SK-N-SH (cell line): ENCODE measurements around the gene TCF7L2. TPM values are rescaled to one million over a fixed set of nuclear protein-coding genes. Genes with fewer than 3 reads are reported as not detected.

ENCODE experiments used
- CTCF ChIA-PET: fragments of 300-600, 350-600 bp; formaldehyde crosslinking; extraction: SDS; loops from one replicate; lab custom pipeline; 2021; lab: Yijun Ruan, JAX
- POLR2A ChIA-PET: fragments of 350-600 bp; sonication (Branson Sonifier 250); formaldehyde crosslinking; extraction: SDS; loops from one replicate; lab custom pipeline; 2020; ENCODE audit warnings: antibody characterized with exemption, inconsistent platforms; lab: Yijun Ruan, JAX
- DNase-seq: peaks from one replicate; pipeline ENCODE4 v3.0.0; 2012
- H2AFZ ChIP-seq: fragments of 200-600 bp; sonication (generic); 2 replicates; pipeline ENCODE4 v1.8.1; 2016; ENCODE audit warnings: antibody characterized with exemption, mild to moderate bottlenecking, low read depth
- H3F3A ChIP-seq: fragments of 200-600 bp; sonication (generic); replicated peaks from 2 replicates; pipeline ENCODE3; 2016; ENCODE audit warnings: antibody characterized with exemption, mild to moderate bottlenecking; ENCODE audit not compliant: insufficient read depth
- H3K27ac ChIP-seq, 2 experiments: fragments of 200-500 bp in 1 of 2; fragments of 200-600 bp in 1 of 2; sonication (Bioruptor generic) in 1 of 2; sonication (generic), shearing (Covaris generic) in 1 of 2; 2 replicates each; pipeline versions ENCODE4 v1.5.1 to v1.6.1; 2014 to 2016; ENCODE audit warnings: low read depth in 2 of 2, inconsistent platforms in 1 of 2, low read length in 1 of 2, mild to moderate bottlenecking in 1 of 2, mixed read lengths in 1 of 2
- H3K27me3 ChIP-seq: fragments of 200-600 bp; sonication (generic), shearing (Covaris generic); 2 replicates; pipeline ENCODE4 v1.6.1; 2016; ENCODE audit warnings: mixed run types; ENCODE audit not compliant: insufficient read depth
- H3K36me3 ChIP-seq, 2 experiments: fragments of 200-500 bp in 1 of 2; fragments of 200-600 bp in 1 of 2; sonication (Bioruptor generic) in 1 of 2; sonication (generic) in 1 of 2; replicated peaks in 1 of 2; 2 replicates each; pipeline versions ENCODE3 to v1.5.1; 2014 to 2016; ENCODE audit warnings: low read length in 1 of 2, mild to moderate bottlenecking in 1 of 2; ENCODE audit not compliant: insufficient read depth in 2 of 2, control insufficient read depth in 1 of 2
- H3K4me1 ChIP-seq, 2 experiments: fragments of 200-500 bp in 1 of 2; fragments of 200-600 bp in 1 of 2; sonication (Bioruptor generic) in 1 of 2; sonication (generic), shearing (Covaris generic) in 1 of 2; 2 replicates each; pipeline versions ENCODE4 v1.5.1 to v1.6.1; 2014 to 2016; ENCODE audit warnings: low read depth in 1 of 2, low read length in 1 of 2, mixed run types in 1 of 2; ENCODE audit not compliant: insufficient read depth in 2 of 2, control insufficient read depth in 1 of 2
- H3K4me2 ChIP-seq: fragments of 200-600 bp; sonication (generic), shearing (Covaris generic); 2 replicates; pipeline ENCODE4 v1.6.1; 2017; ENCODE audit warnings: mixed run types
- H3K4me3 ChIP-seq, 2 experiments: fragments of 200-500 bp in 1 of 2; fragments of 200-600 bp in 1 of 2; sonication (Bioruptor generic) in 1 of 2; sonication (generic), shearing (Covaris generic) in 1 of 2; 2 replicates each; pipeline versions ENCODE4 v1.5.1 to v1.8.1; 2014 to 2016; ENCODE audit warnings: low read depth in 2 of 2, inconsistent platforms in 1 of 2, low read length in 1 of 2, mild to moderate bottlenecking in 1 of 2, mixed read lengths in 1 of 2, moderate library complexity in 1 of 2
- H3K79me2 ChIP-seq: fragments of 200-600 bp; sonication (generic); 2 replicates; pipeline ENCODE4 v1.8.1; 2017; ENCODE audit warnings: mild to moderate bottlenecking; ENCODE audit not compliant: insufficient read depth
- H3K9ac ChIP-seq: fragments of 200-600 bp; sonication (generic); 2 replicates; pipeline ENCODE4 v1.6.1; 2017; ENCODE audit warnings: mixed run types
- H3K9me2 ChIP-seq: fragments of 200-600 bp; sonication (generic); 2 replicates; pipeline ENCODE4 v1.6.1; 2017; ENCODE audit warnings: mixed run types
- H3K9me3 ChIP-seq: fragments of 200-600 bp; sonication (generic); 2 replicates; pipeline ENCODE4 v1.6.1; 2017; ENCODE audit warnings: mixed run types, mild to moderate bottlenecking, moderate library complexity
- H4K20me1 ChIP-seq: fragments of 200-600 bp; sonication (generic); 2 replicates; pipeline ENCODE4 v1.6.1; 2017; ENCODE audit warnings: mild to moderate bottlenecking, mixed run types; ENCODE audit not compliant: insufficient read depth
- CHD2 ChIP-seq: fragments of 150-350 bp; IDR thresholded peaks from 2 replicates; pipeline ENCODE4 v1.6.1; 2018; ENCODE audit warnings: low read length; ENCODE audit not compliant: partially characterized antibody
- ELF1 ChIP-seq: IDR thresholded peaks from 2 replicates; pipeline ENCODE4 v1.4.0; 2012
- EP300 ChIP-seq, 2 experiments: IDR thresholded peaks; 2 replicates each; pipeline versions ENCODE4 v1.4.0 to v1.6.1; 2012; ENCODE audit warnings: borderline replicate concordance in 1 of 2, low read depth in 1 of 2, low read length in 1 of 2
- FOXJ3 ChIP-seq: sonication (generic); formaldehyde crosslinking; IDR thresholded peaks from 2 replicates; pipeline ENCODE4 v1.5.1; 2020; ENCODE audit warnings: mild to moderate bottlenecking, missing genetic modification reagents
- FOXM1 ChIP-seq: IDR thresholded peaks from 2 replicates; pipeline ENCODE4 v1.4.0; 2012; ENCODE audit warnings: low read depth, mild to moderate bottlenecking
- JUND ChIP-seq: IDR thresholded peaks from 2 replicates; pipeline ENCODE4 v1.4.0; 2012
- NFIC ChIP-seq: IDR thresholded peaks from 2 replicates; pipeline ENCODE4 v1.4.0; 2012; ENCODE audit warnings: borderline replicate concordance
- REST ChIP-seq: IDR thresholded peaks from 2 replicates; pipeline ENCODE4 v1.6.1; 2012; ENCODE audit warnings: mild to moderate bottlenecking, low read depth, low read length, moderate library complexity
- RFX5 ChIP-seq: IDR thresholded peaks from 2 replicates; pipeline ENCODE4 v1.6.1; 2012; ENCODE audit warnings: mild to moderate bottlenecking, improper control_type of control experiment, low read length
- RXRA ChIP-seq: IDR thresholded peaks from 2 replicates; pipeline ENCODE4 v1.4.0; 2012; ENCODE audit warnings: low read depth, mild to moderate bottlenecking, borderline replicate concordance
- TAF1 ChIP-seq: IDR thresholded peaks from 2 replicates; pipeline ENCODE4 v1.6.1; 2012; ENCODE audit warnings: low read depth, mild to moderate bottlenecking, low read length, moderate library complexity, borderline replicate concordance
- ZBTB33 ChIP-seq: IDR thresholded peaks from 2 replicates; pipeline ENCODE4 v1.4.0; 2012; ENCODE audit warnings: low read depth, borderline replicate concordance
- WGBS: methylation state at CpG from one replicate; pipeline ENCODE4 v1.1.6; 2017; ENCODE audit warnings: low lambda C conversion rate; 5-methylcytosine and 5-hydroxymethylcytosine counted together
- polyA plus RNA-seq, 3 experiments: library from polyadenylated mRNA; depleted of rRNA; stranded (reverse); fragments of >200 nt; gene quantifications; 2 replicates each; pipeline ENCODE4 v1.2.3, GENCODE V29; 2012
- TF ChIP-seq, protein P1 (sequence below): IDR thresholded peaks from 2 replicates; pipeline ENCODE4; 2012
- TF ChIP-seq, protein P2 (sequence below): fragments of 150-350 bp; IDR thresholded peaks from 2 replicates; pipeline ENCODE4 v1.6.1; 2017; ENCODE audit warnings: antibody characterized with exemption, low read length, low read depth, borderline replicate concordance

The TCF7L2 gene
- polyA plus RNA-seq, 1 of the 3 experiments (the other 2 are of a cell fraction), result 10.2 TPM

DNA sequence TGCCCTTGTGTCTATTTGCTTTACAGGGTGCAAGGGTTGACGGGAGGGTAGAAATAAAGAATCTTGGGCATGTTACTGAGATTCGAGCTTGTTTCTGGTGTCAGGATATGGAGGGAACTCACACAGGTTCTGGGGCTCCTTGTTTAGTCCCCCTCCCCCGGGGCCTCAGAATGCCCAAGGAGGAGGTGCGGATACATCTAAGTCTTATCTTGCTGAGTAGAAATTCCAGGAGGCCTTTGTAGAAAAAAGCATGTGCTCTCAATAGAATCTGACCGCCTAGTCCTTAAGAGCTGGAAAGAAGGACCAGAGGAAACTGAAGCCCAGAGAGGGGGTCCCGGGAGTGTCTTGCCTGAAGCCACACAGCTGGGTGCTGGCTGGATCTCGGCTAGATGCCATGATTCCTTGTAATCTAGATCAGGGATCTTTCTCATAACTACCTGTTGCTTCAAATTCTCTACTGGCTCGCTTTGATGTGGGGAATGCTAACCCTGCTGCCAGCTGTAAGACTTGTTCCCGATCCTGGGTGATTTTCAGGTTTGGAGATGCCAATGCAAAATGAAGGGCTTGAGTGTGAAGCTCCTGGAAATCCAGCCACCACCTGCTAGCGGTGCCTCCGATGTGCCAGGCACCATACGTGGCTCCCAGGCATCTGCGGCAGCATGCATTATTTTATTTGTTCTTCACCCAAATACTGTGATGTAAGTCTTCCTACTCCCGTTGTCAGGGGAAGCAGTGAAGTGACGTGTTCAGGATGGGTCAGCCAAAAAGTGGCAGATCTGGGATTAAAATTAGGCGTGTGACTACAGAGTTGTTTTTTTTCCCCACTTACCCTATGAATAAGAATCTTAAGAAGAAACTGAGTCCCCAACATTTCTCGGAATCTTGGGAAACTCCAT lies 226.0 kb downstream of the TCF7L2 start:
- ChIA-PET CTCF (no interaction called here), POLR2A (no interaction called here)
- Histone ChIP-seq H3K4me2 (no peak overlapping the region), H3K4me1 (peaks cover 0 to 32% of the 10 kb centered on the region in 2 experiments; a peak in 2 of 4 replicates), H3K9me2 (no peaks in the 10 kb centered on the region), H3K4me3 (no peak overlapping the region), H3K27ac (no peak overlapping the region), H3K9ac (no peak overlapping the region), H3F3A (no peaks in the 10 kb centered on the region), H3K79me2 (no peaks in the 10 kb centered on the region), H3K36me3 (no peaks in the 10 kb centered on the region), H3K9me3 (no peaks in the 10 kb centered on the region), H3K27me3 (no peaks in the 10 kb centered on the region), H2AFZ (no peak overlapping the region), H4K20me1 (no peaks in the 10 kb centered on the region)
- TF ChIP-seq FOXJ3, result no peak
- TF ChIP-seq EP300 (IDR thresholded peaks at IDR 0.05; ENCODE audit: borderline replicate concordance in 1 of 2, low read depth in 1 of 2, low read length in 1 of 2), result no peak
- no peak for TF ChIP-seq JUND
- TF ChIP-seq RFX5, result no peak
- TF ChIP-seq NFIC, result no peak
- no peak for TF ChIP-seq ELF1
- TF ChIP-seq CHD2, result no peak
- no peak for TF ChIP-seq FOXM1
- TF ChIP-seq ZBTB33, result no peak
- TF ChIP-seq, protein P1, sequence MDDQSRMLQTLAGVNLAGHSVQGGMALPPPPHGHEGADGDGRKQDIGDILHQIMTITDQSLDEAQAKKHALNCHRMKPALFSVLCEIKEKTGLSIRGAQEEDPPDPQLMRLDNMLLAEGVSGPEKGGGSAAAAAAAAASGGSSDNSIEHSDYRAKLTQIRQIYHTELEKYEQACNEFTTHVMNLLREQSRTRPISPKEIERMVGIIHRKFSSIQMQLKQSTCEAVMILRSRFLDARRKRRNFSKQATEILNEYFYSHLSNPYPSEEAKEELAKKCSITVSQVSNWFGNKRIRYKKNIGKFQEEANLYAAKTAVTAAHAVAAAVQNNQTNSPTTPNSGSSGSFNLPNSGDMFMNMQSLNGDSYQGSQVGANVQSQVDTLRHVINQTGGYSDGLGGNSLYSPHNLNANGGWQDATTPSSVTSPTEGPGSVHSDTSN, result no peak
- TF ChIP-seq REST, result no peak
- no peak for TF ChIP-seq TAF1
- TF ChIP-seq RXRA, result no peak
- TF ChIP-seq, protein P2, sequence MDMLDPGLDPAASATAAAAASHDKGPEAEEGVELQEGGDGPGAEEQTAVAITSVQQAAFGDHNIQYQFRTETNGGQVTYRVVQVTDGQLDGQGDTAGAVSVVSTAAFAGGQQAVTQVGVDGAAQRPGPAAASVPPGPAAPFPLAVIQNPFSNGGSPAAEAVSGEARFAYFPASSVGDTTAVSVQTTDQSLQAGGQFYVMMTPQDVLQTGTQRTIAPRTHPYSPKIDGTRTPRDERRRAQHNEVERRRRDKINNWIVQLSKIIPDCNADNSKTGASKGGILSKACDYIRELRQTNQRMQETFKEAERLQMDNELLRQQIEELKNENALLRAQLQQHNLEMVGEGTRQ, result no peak
- DNase-seq, result no peak
- WGBS, result 90% methylated on average over 17 of the region's 17 CpGs
